HCT116 (cell line): ENCODE results near the gene MBD6.

Source experiments
- SP1 ChIP-seq: IDR thresholded peaks from 2 replicates; pipeline ENCODE4 v1.6.1; 2012; ENCODE audit warnings: low read depth
- TF ChIP-seq, protein P1 (sequence below), 3 experiments: fragments of 200-600 bp in 1 of 3; sonication (generic) in 1 of 3; IDR thresholded peaks in 2 of 3; conservative IDR thresholded peaks in 1 of 3; 2 replicates each; pipeline ENCODE4 v1.5.1; 2012 to 2017; ENCODE audit warnings: low read depth in 2 of 3, low read length in 2 of 3, antibody characterized with exemption in 1 of 3, borderline replicate concordance in 1 of 3, control low read depth in 1 of 3, mild to moderate bottlenecking in 1 of 3, mixed read lengths in 1 of 3, mixed run types in 1 of 3, moderate library complexity in 1 of 3; ENCODE audit not compliant: insufficient read depth in 1 of 3
- TF ChIP-seq, protein P2 (sequence below): IDR thresholded peaks from 2 replicates; pipeline ENCODE4 v1.6.1; 2012; ENCODE audit warnings: low read depth

DNA sequence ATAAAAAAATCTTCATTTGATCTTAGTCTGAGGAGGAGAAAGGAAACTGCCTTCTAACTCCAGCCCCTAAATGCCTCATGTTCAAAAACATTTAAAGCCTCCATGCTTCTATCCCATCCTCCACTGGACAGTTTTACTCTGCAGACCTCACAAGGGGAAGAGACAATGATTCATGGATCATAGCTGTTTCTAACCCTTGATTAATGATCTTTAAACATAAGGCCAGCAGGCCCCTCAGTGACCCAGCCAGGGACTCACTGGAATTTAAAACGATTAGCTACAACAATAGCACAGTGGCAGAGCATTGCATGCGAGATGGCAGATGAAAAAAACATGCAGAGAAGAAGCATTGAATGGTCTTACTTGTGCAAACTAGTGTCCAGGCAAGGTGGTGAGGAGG lies 18.4 kb downstream of the MBD6 start:
- TF ChIP-seq, protein P1, sequence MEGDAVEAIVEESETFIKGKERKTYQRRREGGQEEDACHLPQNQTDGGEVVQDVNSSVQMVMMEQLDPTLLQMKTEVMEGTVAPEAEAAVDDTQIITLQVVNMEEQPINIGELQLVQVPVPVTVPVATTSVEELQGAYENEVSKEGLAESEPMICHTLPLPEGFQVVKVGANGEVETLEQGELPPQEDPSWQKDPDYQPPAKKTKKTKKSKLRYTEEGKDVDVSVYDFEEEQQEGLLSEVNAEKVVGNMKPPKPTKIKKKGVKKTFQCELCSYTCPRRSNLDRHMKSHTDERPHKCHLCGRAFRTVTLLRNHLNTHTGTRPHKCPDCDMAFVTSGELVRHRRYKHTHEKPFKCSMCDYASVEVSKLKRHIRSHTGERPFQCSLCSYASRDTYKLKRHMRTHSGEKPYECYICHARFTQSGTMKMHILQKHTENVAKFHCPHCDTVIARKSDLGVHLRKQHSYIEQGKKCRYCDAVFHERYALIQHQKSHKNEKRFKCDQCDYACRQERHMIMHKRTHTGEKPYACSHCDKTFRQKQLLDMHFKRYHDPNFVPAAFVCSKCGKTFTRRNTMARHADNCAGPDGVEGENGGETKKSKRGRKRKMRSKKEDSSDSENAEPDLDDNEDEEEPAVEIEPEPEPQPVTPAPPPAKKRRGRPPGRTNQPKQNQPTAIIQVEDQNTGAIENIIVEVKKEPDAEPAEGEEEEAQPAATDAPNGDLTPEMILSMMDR (IDR thresholded peaks at IDR 0.05 in 2 of 3, conservative IDR thresholded peaks at IDR 0.05 in 1 of 3; ENCODE audit: borderline replicate concordance in 1 of 3, insufficient read depth in 1 of 3, low read depth in 2 of 3, low read length in 2 of 3) = no peak
- TF ChIP-seq, protein P2, sequence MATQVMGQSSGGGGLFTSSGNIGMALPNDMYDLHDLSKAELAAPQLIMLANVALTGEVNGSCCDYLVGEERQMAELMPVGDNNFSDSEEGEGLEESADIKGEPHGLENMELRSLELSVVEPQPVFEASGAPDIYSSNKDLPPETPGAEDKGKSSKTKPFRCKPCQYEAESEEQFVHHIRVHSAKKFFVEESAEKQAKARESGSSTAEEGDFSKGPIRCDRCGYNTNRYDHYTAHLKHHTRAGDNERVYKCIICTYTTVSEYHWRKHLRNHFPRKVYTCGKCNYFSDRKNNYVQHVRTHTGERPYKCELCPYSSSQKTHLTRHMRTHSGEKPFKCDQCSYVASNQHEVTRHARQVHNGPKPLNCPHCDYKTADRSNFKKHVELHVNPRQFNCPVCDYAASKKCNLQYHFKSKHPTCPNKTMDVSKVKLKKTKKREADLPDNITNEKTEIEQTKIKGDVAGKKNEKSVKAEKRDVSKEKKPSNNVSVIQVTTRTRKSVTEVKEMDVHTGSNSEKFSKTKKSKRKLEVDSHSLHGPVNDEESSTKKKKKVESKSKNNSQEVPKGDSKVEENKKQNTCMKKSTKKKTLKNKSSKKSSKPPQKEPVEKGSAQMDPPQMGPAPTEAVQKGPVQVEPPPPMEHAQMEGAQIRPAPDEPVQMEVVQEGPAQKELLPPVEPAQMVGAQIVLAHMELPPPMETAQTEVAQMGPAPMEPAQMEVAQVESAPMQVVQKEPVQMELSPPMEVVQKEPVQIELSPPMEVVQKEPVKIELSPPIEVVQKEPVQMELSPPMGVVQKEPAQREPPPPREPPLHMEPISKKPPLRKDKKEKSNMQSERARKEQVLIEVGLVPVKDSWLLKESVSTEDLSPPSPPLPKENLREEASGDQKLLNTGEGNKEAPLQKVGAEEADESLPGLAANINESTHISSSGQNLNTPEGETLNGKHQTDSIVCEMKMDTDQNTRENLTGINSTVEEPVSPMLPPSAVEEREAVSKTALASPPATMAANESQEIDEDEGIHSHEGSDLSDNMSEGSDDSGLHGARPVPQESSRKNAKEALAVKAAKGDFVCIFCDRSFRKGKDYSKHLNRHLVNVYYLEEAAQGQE = no peak
- TF ChIP-seq SP1 = no peak
